GM23248 (cell line): ENCODE data around the gene C1QB. TPM values are rescaled to one million over a fixed set of nuclear protein-coding genes. Genes with fewer than 3 reads are reported as not detected.

Source experiments
- DNase-seq: peaks from one replicate; pipeline ENCODE4 v3.0.0-alpha.2; 2015
- H2AFZ ChIP-seq: fragments of 200-600 bp; sonication (generic); 2 replicates; pipeline ENCODE4 v1.6.1; 2016; ENCODE audit warnings: antibody characterized with exemption
- H3F3A ChIP-seq: fragments of 200-600 bp; sonication (generic); 2 replicates; pipeline ENCODE4 v1.6.1; 2016; ENCODE audit warnings: mild to moderate bottlenecking, antibody characterized with exemption, mixed run types; ENCODE audit not compliant: insufficient read depth
- H3K27ac ChIP-seq: fragments of 200-600 bp; sonication (generic); 2 replicates; pipeline ENCODE4 v1.5.1; 2016; ENCODE audit warnings: mild to moderate bottlenecking
- H3K27me3 ChIP-seq: fragments of 200-600 bp; sonication (generic); replicated peaks from 2 replicates; pipeline ENCODE4 v1.6.1; 2016; ENCODE audit warnings: mild to moderate bottlenecking; ENCODE audit not compliant: insufficient read depth
- H3K36me3 ChIP-seq: fragments of 200-600 bp; sonication (generic); 2 replicates; pipeline ENCODE4 v1.6.1; 2016; ENCODE audit warnings: low read depth, mild to moderate bottlenecking
- H3K4me1 ChIP-seq: fragments of 200-600 bp; sonication (generic); 2 replicates; pipeline ENCODE4 v1.6.1; 2016; ENCODE audit warnings: mild to moderate bottlenecking; ENCODE audit not compliant: insufficient read depth
- H3K4me2 ChIP-seq: fragments of 200-600 bp; sonication (generic); one replicate; pipeline ENCODE4 v1.6.1; 2016; ENCODE audit warnings: mild to moderate bottlenecking; ENCODE audit not compliant: unreplicated experiment
- H3K4me3 ChIP-seq: fragments of 200-600 bp; sonication (generic); 2 replicates; pipeline ENCODE4 v1.5.1; 2016; ENCODE audit warnings: mild to moderate bottlenecking
- H3K79me2 ChIP-seq: fragments of 200-600 bp; sonication (generic); 2 replicates; pipeline ENCODE4 v1.6.1; 2016; ENCODE audit warnings: mild to moderate bottlenecking; ENCODE audit not compliant: insufficient read depth
- H3K9ac ChIP-seq: fragments of 200-600 bp; sonication (generic); 2 replicates; pipeline ENCODE4 v1.6.1; 2016; ENCODE audit warnings: mild to moderate bottlenecking
- H3K9me2 ChIP-seq: fragments of 200-600 bp; sonication (generic); 2 replicates; pipeline ENCODE4 v1.6.1; 2016; ENCODE audit warnings: mixed run types, mild to moderate bottlenecking, moderate library complexity; ENCODE audit not compliant: insufficient read depth
- H3K9me3 ChIP-seq: fragments of 200-600 bp; sonication (generic); one replicate; pipeline ENCODE4 v1.6.1; 2017; ENCODE audit warnings: low read depth
- H4K20me1 ChIP-seq: fragments of 200-600 bp; sonication (generic); 2 replicates; pipeline ENCODE4 v1.6.0; 2016; ENCODE audit not compliant: insufficient read depth
- EZH2 ChIP-seq: fragments of 200-600 bp; sonication (generic); IDR thresholded peaks from 2 replicates; pipeline ENCODE4 v1.6.1; 2018; ENCODE audit warnings: antibody characterized with exemption, mild to moderate bottlenecking; ENCODE audit not compliant: insufficient read depth, poor library complexity, severe bottlenecking
- EZH2phosphoT487 ChIP-seq: fragments of 200-600 bp; sonication (generic); IDR thresholded peaks from 2 replicates; pipeline ENCODE4 v1.6.1; 2018; ENCODE audit warnings: antibody characterized with exemption, moderate library complexity, mild to moderate bottlenecking, low read depth; ENCODE audit not compliant: insufficient read depth
- WGBS, 2 experiments: methylation state at CpG; one replicate each; pipeline ENCODE4 v1.1.6; 2015 to 2017; ENCODE audit warnings: low lambda C conversion rate in 2 of 2, low coverage in 1 of 2; ENCODE audit errors: missing lambda C conversion rate in 2 of 2; 5-methylcytosine and 5-hydroxymethylcytosine counted together
- in situ Hi-C: fragments of 300-500 bp; cut with MboI; formaldehyde crosslinking; loops from 2 replicates; pipeline ENCODE4 v1.15.0; 2020
- microRNA-seq: library from miRNA; unstranded; fragments of <30 nt; microRNA quantifications from one replicate; pipeline ENCODE4, GENCODE V29; 2016; ENCODE audit warnings: borderline number of aligned reads
- polyA plus RNA-seq: library from polyadenylated mRNA; unstranded; fragments of >200 nt; fragmentation: Nextera tagmentation; extraction: Ambion mirVana; gene quantifications from 2 replicates; pipeline ENCODE4 v1.2.1, GENCODE V29; 2016
- small RNA-seq: library from RNA; depleted of rRNA; stranded (forward); fragments of <200 nt; gene quantifications from one replicate; pipeline ENCODE3, GENCODE V24; 2014; ENCODE audit warnings: low read depth, low replicate concordance
- total RNA-seq: library from RNA; depleted of rRNA; stranded (reverse); fragments of >200 nt; shearing (Covaris generic); gene quantifications from 2 replicates; pipeline ENCODE4 v1.2.3, GENCODE V29; 2014; rRNA removed

Gene C1QB
- total and polyA plus RNA-seq, 2 experiments from 2014 or later, result not detected

GRCh38 chr1:22711071-22711470 is 58.0 kb downstream of the C1QB start:
- Histone ChIP-seq H4K20me1 (no peaks in the 10 kb centered on the region), H3K9ac (no peak overlapping the region), H3K36me3 (no peaks in the 10 kb centered on the region), H3K79me2 (no peaks in the 10 kb centered on the region), H3K9me3 (no peaks in the 10 kb centered on the region), H3K4me2 (peak overlapping the region; percentile 46), H3K4me3 (peak overlapping the region; percentile 60), H3F3A (no peaks in the 10 kb centered on the region), H2AFZ (no peak overlapping the region), H3K4me1 (no peaks in the 10 kb centered on the region), H3K9me2 (no peaks in the 10 kb centered on the region), H3K27ac (no peak overlapping the region), H3K27me3 (no peaks in the 10 kb centered on the region; the same call in 1 of the 2 replicates)
- TF ChIP-seq EZH2phosphoT487, result no peak
- TF ChIP-seq EZH2, result no peak
- WGBS, 2 experiments, result 0 to 1% methylated on average over 4 to 40 of the region's 60 CpGs
- DNase-seq, result peak; percentile 44
- in situ Hi-C loops, result no loop called here

Small RNA genes within 50 kb of the gene (microRNA-seq; reads per million reads assigned to microRNA genes)
- gene MIR6127, result not detected

Small RNA genes within 50 kb of the gene (small RNA-seq; reads per million reads assigned to genes)
- not detected for gene MIR6127

Other genes with a start within 250 kb of the C1QB start
- gene ZBTB40, start 201.4 kb upstream of the C1QB start, total RNA-seq, result 8.1 and 9.9 TPM in 2 replicates
- 2.5 and 3.3 TPM in 2 replicates for gene ZBTB40, start 201.4 kb upstream of the C1QB start, polyA plus RNA-seq
- gene EPHA8, start 89.7 kb upstream of the C1QB start, total RNA-seq, result not detected in 2 replicates
- not detected in 2 replicates for gene EPHA8, start 89.7 kb upstream of the C1QB start, polyA plus RNA-seq
- gene C1QA, start 16.6 kb upstream of the C1QB start, total RNA-seq, result not detected in 2 replicates
- gene C1QA, start 16.6 kb upstream of the C1QB start, polyA plus RNA-seq, result not detected in 2 replicates
- not detected in 2 replicates for gene C1QC, start 9.6 kb upstream of the C1QB start, total RNA-seq
- gene C1QC, start 9.6 kb upstream of the C1QB start, polyA plus RNA-seq, result not detected in 2 replicates
- gene EPHB2, start 57.6 kb downstream of the C1QB start, total RNA-seq, result 5.1 and 9.0 TPM in 2 replicates
- 1.0 and 2.0 TPM in 2 replicates for gene EPHB2, start 57.6 kb downstream of the C1QB start, polyA plus RNA-seq